BE2C (cell line): ENCODE measurements around the gene IL4R.
A peak's percentile ranks its signal among the peaks of the same experiment; 100 is the strongest.
"Not testable (repeated sequence)": the region's sequence is repeated elsewhere in the genome, so short reads cannot be mapped to it uniquely, and the experiment has no call there.

Experiments used
- DNase-seq: peaks from one replicate; pipeline ENCODE4 v3.0.0-alpha.2; 2020
- H3K27me3 ChIP-seq: fragments of 250-450 bp; sonication (Bioruptor Pico); 2 replicates; pipeline ENCODE4 v1.5.1; 2020; ENCODE audit warnings: mild to moderate bottlenecking
- H3K36me3 ChIP-seq: fragments of 250-450 bp; sonication (Bioruptor Pico); 2 replicates; pipeline ENCODE4 v1.5.1; 2020; ENCODE audit warnings: mild to moderate bottlenecking
- H3K4me1 ChIP-seq: fragments of 250-450 bp; sonication (Bioruptor Pico); 2 replicates; pipeline ENCODE4 v1.5.1; 2020
- H3K4me3 ChIP-seq: 2 replicates; pipeline ENCODE4 v1.5.1; 2011; ENCODE audit warnings: low read depth, low read length
- H3K9me3 ChIP-seq: fragments of 250-450 bp; sonication (Bioruptor Pico); 2 replicates; pipeline ENCODE4 v1.5.1; 2020
- CTCF ChIP-seq: IDR thresholded peaks from 2 replicates; pipeline ENCODE4 v1.5.1; 2012; ENCODE audit warnings: mild to moderate bottlenecking, low read depth, low read length

The IL4R gene

GRCh38 chr16:27269300-27270150 lies 44.2 kb upstream of the IL4R start:
- Histone ChIP-seq H3K4me1 (no peaks in the 10 kb centered on the region), H3K27me3 (no peaks in the 10 kb centered on the region), H3K36me3 (no peaks in the 10 kb centered on the region), H3K4me3 (peak overlapping the region; percentile 80), H3K9me3 (no peaks in the 10 kb centered on the region)
- TF ChIP-seq CTCF, result no peak
- no peak for DNase-seq

DNA sequence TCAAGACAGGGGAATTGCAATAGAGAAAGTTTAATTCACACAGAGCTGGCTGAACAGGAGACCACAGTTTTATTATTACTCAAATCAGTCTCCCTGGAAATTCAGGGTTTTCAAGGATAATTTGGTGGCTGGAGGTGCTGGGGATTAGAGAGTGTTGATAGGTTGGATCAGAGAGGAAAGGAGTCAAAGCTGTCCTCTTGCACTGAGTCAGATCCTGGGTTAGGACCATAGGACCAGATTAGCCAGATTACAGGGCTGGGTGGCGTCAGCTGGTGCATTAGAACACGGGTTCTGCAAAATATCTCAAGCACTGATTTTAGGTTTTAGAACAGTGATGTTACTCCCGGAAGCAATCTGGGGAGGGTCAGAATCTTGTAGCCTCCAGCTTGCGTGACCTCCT lies 43.4 kb upstream of the IL4R start:
- Histone ChIP-seq H3K4me1 (no peaks in the 10 kb centered on the region), H3K9me3 (no peaks in the 10 kb centered on the region), H3K27me3 (no peaks in the 10 kb centered on the region), H3K4me3 (no peak overlapping the region), H3K36me3 (no peaks in the 10 kb centered on the region)
- DNase-seq, result no peak
- TF ChIP-seq CTCF, result no peak

DNA sequence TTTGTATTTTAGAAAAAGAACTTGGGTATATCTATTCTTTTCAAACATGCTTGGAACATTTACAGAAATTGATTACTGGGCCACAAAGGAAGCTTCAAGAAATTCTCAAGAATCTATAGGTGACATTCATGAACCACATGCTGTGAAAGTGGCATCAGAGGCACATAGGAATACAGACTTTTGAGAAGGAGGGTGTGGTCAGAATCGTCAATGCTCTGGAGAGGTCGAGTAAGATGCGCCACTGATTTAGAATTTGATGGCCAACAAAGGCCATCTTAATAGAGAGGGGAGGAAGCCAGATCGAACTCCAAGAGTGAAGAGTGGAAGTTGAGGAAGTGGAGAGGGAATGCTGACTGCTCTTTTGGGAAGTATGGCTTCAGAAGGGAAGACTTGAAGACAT lies 41.7 kb upstream of the IL4R start:
- Histone ChIP-seq H3K36me3 (no peaks in the 10 kb centered on the region), H3K4me3 (no peak overlapping the region), H3K4me1 (no peaks in the 10 kb centered on the region), H3K9me3 (no peaks in the 10 kb centered on the region), H3K27me3 (no peaks in the 10 kb centered on the region)
- TF ChIP-seq CTCF, result no peak
- DNase-seq, result no peak

DNA sequence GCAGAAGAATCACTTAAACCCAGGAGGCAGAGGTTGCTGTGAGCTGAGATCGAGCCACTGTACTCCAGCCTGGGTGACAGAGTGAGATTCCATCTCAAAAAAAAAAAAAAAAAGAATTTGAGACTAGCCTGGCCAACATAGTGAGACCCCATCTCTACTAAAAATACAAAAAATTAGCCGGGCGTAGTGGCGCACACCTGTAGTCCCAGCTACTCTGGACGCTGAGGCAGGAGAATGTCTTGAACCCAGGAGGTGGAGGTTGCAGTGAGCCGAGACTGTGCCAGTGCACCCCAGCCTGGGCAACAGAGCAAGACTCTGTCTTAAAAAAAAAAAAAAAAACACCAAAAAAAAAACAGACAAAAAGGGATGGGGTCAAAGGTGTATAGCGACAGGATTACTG lies 41.1 kb upstream of the IL4R start:
- H3K27me3 ChIP-seq, H3K36me3 ChIP-seq, H3K4me1 ChIP-seq, DNase-seq, H3K4me3 ChIP-seq, H3K9me3 ChIP-seq: not testable (repeated sequence)

GRCh38 chr16:27273330-27273669 lies 40.5 kb upstream of the IL4R start:
- Histone ChIP-seq H3K27me3 (no peaks in the 10 kb centered on the region), H3K9me3 (no peaks in the 10 kb centered on the region), H3K36me3 (no peaks in the 10 kb centered on the region), H3K4me3 (no peak overlapping the region), H3K4me1 (no peaks in the 10 kb centered on the region)
- no peak for DNase-seq
- no peak for TF ChIP-seq CTCF

DNA sequence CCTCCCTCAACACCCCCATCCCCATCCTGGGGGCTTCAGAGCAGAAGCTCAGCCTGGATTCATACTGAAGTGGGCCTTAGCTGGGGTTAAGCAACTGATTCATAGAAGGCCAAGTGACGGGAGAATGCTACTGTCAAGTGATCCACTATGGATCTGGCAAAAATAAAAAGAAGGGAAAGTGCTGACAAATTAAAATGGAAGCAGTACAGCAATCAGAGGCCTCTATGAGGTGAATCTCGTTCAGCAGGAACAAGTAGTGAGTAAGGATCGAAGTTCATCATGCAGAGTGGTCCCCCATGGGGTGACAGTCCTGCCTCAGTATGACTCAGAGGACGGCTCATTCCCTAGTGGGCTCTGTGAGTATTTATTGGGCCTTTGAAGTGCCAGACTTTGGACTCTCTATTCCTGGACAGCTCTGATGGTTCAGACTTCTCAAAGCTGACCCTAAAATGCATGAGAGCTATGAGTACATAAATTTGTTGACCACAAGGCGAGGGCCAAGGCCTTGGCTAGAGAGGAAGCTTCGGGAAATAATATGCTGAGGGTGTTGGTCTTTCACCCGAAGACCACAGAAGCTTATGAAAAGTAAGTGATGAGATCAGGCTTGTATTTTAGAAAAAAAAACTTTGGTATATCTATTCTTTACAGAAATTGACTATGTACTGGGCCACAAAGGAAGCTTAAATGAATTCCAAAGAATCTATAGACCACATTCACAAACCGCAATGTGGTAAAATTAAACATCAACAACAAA lies 39.9 kb upstream of the IL4R start:
- DNase-seq, result no peak
- no peaks in the 10 kb centered on the region for H3K9me3 ChIP-seq

DNA sequence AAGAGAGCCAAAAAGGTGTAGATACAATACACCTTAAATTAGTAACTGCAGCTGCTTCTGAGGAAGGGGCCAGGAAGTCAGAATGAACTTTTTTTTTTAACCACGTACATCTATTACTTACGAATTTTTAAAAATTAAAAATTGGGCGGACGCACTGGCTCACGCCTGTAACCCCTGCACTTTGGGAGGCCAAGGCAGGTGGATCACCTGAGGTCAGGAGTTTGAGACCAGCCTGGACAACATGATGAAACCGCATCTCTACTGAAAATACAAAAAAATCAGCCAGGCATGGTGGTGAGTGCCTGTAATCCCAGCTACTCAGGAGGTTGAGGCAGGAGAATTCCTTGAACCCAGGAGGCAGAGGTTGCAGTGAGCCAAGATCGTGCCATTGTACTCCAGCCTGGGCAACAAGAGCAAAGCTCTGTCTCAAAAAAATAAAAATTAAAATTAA lies 39.3 kb upstream of the IL4R start:
- not testable (repeated sequence) for H3K9me3 ChIP-seq, H3K36me3 ChIP-seq, H3K4me1 ChIP-seq, H3K4me3 ChIP-seq, DNase-seq, H3K27me3 ChIP-seq

More for the DNA sequence above, 39.9 kb upstream of the IL4R start:
- TF ChIP-seq CTCF, result no peak
- no peak overlapping the region for H3K4me3 ChIP-seq
- H3K27me3 ChIP-seq, result no peaks in the 10 kb centered on the region
- H3K36me3 ChIP-seq, result no peaks in the 10 kb centered on the region
- no peaks in the 10 kb centered on the region for H3K4me1 ChIP-seq
